GM19238 (cell line): ENCODE measurements around the gene SPATA25.
"Not testable (repeated sequence)": the region's sequence is repeated elsewhere in the genome, so short reads cannot be mapped to it uniquely, and the experiment has no call there.

Source experiments
- DNase-seq: peaks from one replicate; pipeline ENCODE4 v3.0.0; 2011; ENCODE audit warnings: low spot score; ENCODE audit not compliant: insufficient read length

The SPATA25 gene

GRCh38 chr20:45913116-45913515, 25.7 kb upstream of the SPATA25 start:
- no peak for DNase-seq

GRCh38 chr20:45912344-45912682, 24.9 kb upstream of the SPATA25 start:
- DNase-seq, result no peak

- no peak for DNase-seq
These were observed 24.3 kb upstream of the SPATA25 start, which contains the start of gene PLTP for GRCh38 chr20:45911486-45912343. PLTP (minus strand) TSS chr20:45912155; CDS start chr20:45911452, 703 bp downstream.

GRCh38 chr20:45910670-45911485, 23.5 kb upstream of the SPATA25 start:
- peak; percentile 95 for DNase-seq

- DNase-seq, result no peak
These were observed 22.6 kb upstream of the SPATA25 start for GRCh38 chr20:45909817-45910669.

- DNase-seq, result no peak
These were observed 21.9 kb upstream of the SPATA25 start for GRCh38 chr20:45909336-45909808.

- no peak for DNase-seq
These were observed 20.7 kb upstream of the SPATA25 start for GRCh38 chr20:45908084-45908483.

- no peak for DNase-seq
These were observed 20.0 kb upstream of the SPATA25 start for GRCh38 chr20:45907219-45907948.

GRCh38 chr20:45905505-45906079, 18.2 kb upstream of the SPATA25 start:
- no peak for DNase-seq

GRCh38 chr20:45904583-45905504, 17.4 kb upstream of the SPATA25 start:
- DNase-seq, result no peak

GRCh38 chr20:45902199-45902701, 14.8 kb upstream of the SPATA25 start:
- DNase-seq, result no peak

GRCh38 chr20:45901332-45901731, 13.9 kb upstream of the SPATA25 start:
- not testable (repeated sequence) for DNase-seq

GRCh38 chr20:45899046-45899835, 11.8 kb upstream of the SPATA25 start:
- no peak for DNase-seq

- DNase-seq, result no peak
These were observed 10.9 kb upstream of the SPATA25 start for GRCh38 chr20:45898285-45898684.

GRCh38 chr20:45897692-45898091, 10.3 kb upstream of the SPATA25 start:
- DNase-seq, result no peak

GRCh38 chr20:45897289-45897688, 9.9 kb upstream of the SPATA25 start:
- DNase-seq, result no peak

- no peak for DNase-seq
These were observed 9.3 kb upstream of the SPATA25 start for GRCh38 chr20:45896641-45897161.

GRCh38 chr20:45894797-45895196, 7.4 kb upstream of the SPATA25 start:
- no peak for DNase-seq
